Sciatic nerve (tissue), 2 donors: ENCODE measurements around the gene PCBP2. TPM values are rescaled to one million over a fixed set of nuclear protein-coding genes. Genes with fewer than 3 reads are reported as not detected.

Source experiments
- ATAC-seq: fragments of 200-7000 bp; cut with Tn5 transposase; one replicate; pipeline ENCODE4 v1.9.1; 2020; ENCODE audit warnings: mild to moderate bottlenecking, moderate library complexity
- DNase-seq: peaks from one replicate; pipeline ENCODE4 v3.0.0-alpha.2; 2020; ENCODE audit warnings: low spot score
- intact Hi-C: fragments of 100-400 bp; cut with DNase I; formaldehyde crosslinking; loops from one replicate; pipeline ENCODE4 v1.14.2; 2022
- total RNA-seq: library from RNA; stranded (reverse); fragmentation: NEBNext Ultra II Directional; extraction: Animal tissue kit (Norgen Biotek cat#: 25700); gene quantifications from one replicate; pipeline ENCODE4 v1.2.1, GENCODE V29; 2021
- donor health status: DM: no; HTN: no; CAD: no.
- donor health status: DM: no; HTN: no; CAD: no.

PCBP2 gene
- total RNA-seq, 1 donor from 2014 or later: 772 TPM

- intact Hi-C loops: no loop called here
- ATAC-seq (no peak), DNase-seq (no peak)
Measured at GRCh38 chr12:53518381-53518780, 66.5 kb downstream of the PCBP2 start.

DNA sequence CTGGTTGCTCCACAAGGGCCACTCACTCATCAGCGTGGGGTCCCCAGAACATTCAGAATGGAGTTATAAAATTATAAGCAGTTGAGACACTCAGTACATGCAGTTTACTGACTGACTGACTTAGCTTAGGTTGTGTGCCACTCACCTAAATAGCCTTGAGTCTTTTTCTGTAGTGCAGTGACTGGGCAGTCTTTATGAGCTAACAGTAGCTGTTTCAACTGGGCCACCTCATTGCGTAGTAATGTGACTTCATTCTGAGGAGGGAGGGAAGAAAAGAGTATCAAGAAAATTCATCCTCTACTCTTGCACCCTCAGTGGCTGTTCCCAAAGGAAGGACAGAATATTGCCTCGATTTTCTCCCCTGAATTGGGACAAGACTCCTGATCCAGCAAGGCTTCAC, 71.2 kb downstream of the PCBP2 start:
- DNase-seq (no peak), ATAC-seq (no peak)
- intact Hi-C loops: no loop called here

DNA sequence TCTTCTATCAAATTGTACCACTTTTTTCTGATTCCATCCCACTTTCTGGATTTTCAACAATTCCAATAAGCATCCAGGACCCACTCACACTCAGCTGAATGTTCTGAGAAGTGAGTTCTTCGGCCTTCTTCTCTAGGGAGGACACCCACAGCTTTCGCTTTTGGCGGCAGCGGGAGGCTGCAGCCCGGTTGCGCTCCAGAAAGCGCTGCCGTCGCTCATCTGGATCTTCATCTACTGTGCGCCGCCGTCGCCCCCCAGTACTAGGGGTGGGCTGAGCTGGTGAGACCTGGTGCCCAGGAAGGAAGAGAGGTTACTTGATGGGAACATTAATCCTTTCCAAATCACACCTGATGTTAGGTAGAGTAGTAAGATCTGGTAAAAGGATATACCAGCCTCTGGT, 72.6 kb downstream of the PCBP2 start:
- ATAC-seq: no peak

DNA sequence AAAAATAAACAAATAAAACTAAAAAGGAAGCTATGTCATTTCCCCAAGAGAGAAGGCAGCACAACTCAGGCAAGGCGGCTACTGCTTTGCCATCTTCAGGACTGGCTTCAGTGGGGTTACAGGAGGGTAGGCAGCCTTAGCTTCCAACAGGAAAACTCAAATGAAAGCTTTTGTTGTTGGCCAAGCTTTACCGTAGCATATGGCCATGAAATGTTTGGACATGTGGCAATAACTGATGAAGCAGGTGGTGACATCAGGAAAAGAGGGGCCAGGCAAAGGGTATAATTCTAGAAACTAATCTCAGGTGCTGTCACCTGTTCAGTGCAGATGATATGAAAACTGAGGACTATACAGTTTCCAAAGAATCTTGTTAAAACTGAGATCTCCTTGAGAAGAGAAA, 78.2 kb downstream of the PCBP2 start:
- intact Hi-C loops: no loop called here
- ATAC-seq (no peak), DNase-seq (no peak)

More for the DNA sequence above, 72.6 kb downstream of the PCBP2 start:
- no peak for DNase-seq
- intact Hi-C loops: no loop called here

Other genes starting within 250 kb of the PCBP2 start
- 33.4 TPM for gene ITGB7, start 244.9 kb upstream of the PCBP2 start, total RNA-seq
- 56.3 TPM for gene RARG, start 219.9 kb upstream of the PCBP2 start, total RNA-seq
- 1.2 TPM for gene ESPL1, start 183.8 kb upstream of the PCBP2 start, total RNA-seq
- gene PFDN5, start 156.6 kb upstream of the PCBP2 start, total RNA-seq: 490 TPM
- 31.9 TPM for gene MYG1, start 152.4 kb upstream of the PCBP2 start, total RNA-seq
- gene AAAS, start 130.5 kb upstream of the PCBP2 start, total RNA-seq: 41.1 TPM
- 0.31 TPM for gene SP7, start 115.7 kb upstream of the PCBP2 start, total RNA-seq
- 101 TPM for gene SP1, start 71.9 kb upstream of the PCBP2 start, total RNA-seq
- gene AMHR2, start 28.2 kb upstream of the PCBP2 start, total RNA-seq: not detected
- 86.4 TPM for gene PRR13, start 10.4 kb upstream of the PCBP2 start, total RNA-seq
- 28.6 TPM for gene MAP3K12, start 47.4 kb downstream of the PCBP2 start, total RNA-seq
- 19.4 TPM for gene TARBP2, start 49.2 kb downstream of the PCBP2 start, total RNA-seq
- not detected for gene NPFF, start 55.4 kb downstream of the PCBP2 start, total RNA-seq
- 62.5 TPM for gene ATF7, start 174.3 kb downstream of the PCBP2 start, total RNA-seq
- 148 TPM for gene ATP5MC2, start 224.0 kb downstream of the PCBP2 start, total RNA-seq